H9 (cell line): ENCODE results near the gene MARCHF10. TPM values are rescaled to one million over a fixed set of nuclear protein-coding genes. Genes with fewer than 3 reads are reported as not detected.

ENCODE experiments used
- DNase-seq: peaks from one replicate; pipeline ENCODE4 v3.0.0-alpha.2; 2017
- H2AFZ ChIP-seq: one replicate; pipeline ENCODE4 v1.6.1; 2013; ENCODE audit warnings: mild to moderate bottlenecking, low read length, control low read depth, moderate library complexity
- H2AK5ac ChIP-seq: 2 replicates; pipeline ENCODE4 v1.6.1; 2013; ENCODE audit warnings: low read length, control low read depth, mixed read lengths; ENCODE audit not compliant: insufficient read length
- H2BK120ac ChIP-seq: one replicate; pipeline ENCODE4 v1.6.1; 2013; ENCODE audit warnings: low read depth, mild to moderate bottlenecking, low read length, control low read depth, inconsistent platforms; ENCODE audit not compliant: poor library complexity, severe bottlenecking
- H2BK12ac ChIP-seq: 2 replicates; pipeline ENCODE4 v1.6.1; 2013; ENCODE audit warnings: low read length, control low read depth, mixed read lengths, low read depth; ENCODE audit not compliant: insufficient read length
- H2BK15ac ChIP-seq: 2 replicates; pipeline ENCODE4 v1.6.1; 2013; ENCODE audit warnings: low read depth, low read length, control low read depth
- H2BK20ac ChIP-seq: one replicate; pipeline ENCODE4 v1.6.1; 2013; ENCODE audit warnings: low read depth, mild to moderate bottlenecking, low read length, control low read depth, inconsistent platforms; ENCODE audit not compliant: poor library complexity, severe bottlenecking
- H2BK5ac ChIP-seq: 2 replicates; pipeline ENCODE4 v1.6.1; 2013; ENCODE audit warnings: low read length, control low read depth, mixed read lengths; ENCODE audit not compliant: insufficient read length
- H3K14ac ChIP-seq: 2 replicates; pipeline ENCODE4 v1.6.1; 2013; ENCODE audit warnings: low read length, control low read depth; ENCODE audit not compliant: insufficient read depth
- H3K18ac ChIP-seq: 2 replicates; pipeline ENCODE4 v1.6.1; 2013; ENCODE audit warnings: low read depth, mild to moderate bottlenecking, mixed read lengths, low read length, control low read depth; ENCODE audit not compliant: insufficient read length
- H3K23ac ChIP-seq: 2 replicates; pipeline ENCODE4 v1.6.1; 2013; ENCODE audit warnings: low read length, control low read depth, mixed read lengths, low read depth; ENCODE audit not compliant: insufficient read length
- H3K23me2 ChIP-seq: 2 replicates; pipeline ENCODE4 v1.6.1; 2013; ENCODE audit warnings: low read depth, mild to moderate bottlenecking, mixed read lengths, low read length, control low read depth; ENCODE audit not compliant: insufficient read length, poor library complexity, severe bottlenecking
- H3K27ac ChIP-seq: 2 replicates; pipeline ENCODE4 v1.5.1; 2013; ENCODE audit warnings: low read length, control low read depth, mixed read lengths, low read depth; ENCODE audit not compliant: insufficient read length
- H3K27me3 ChIP-seq: 2 replicates; pipeline ENCODE4 v1.6.1; 2013; ENCODE audit warnings: low read length, control low read depth, inconsistent platforms; ENCODE audit not compliant: insufficient read depth
- H3K4ac ChIP-seq: 2 replicates; pipeline ENCODE4 v1.6.1; 2013; ENCODE audit warnings: low read depth, mild to moderate bottlenecking, control low read depth, inconsistent platforms, low read length, moderate library complexity
- H3K4me1 ChIP-seq: 2 replicates; pipeline ENCODE4 v1.6.1; 2013; ENCODE audit warnings: low read length, control low read depth, inconsistent platforms; ENCODE audit not compliant: insufficient read depth
- H3K4me2 ChIP-seq: 2 replicates; pipeline ENCODE4 v1.6.1; 2013; ENCODE audit warnings: low read length, control low read depth, mixed read lengths; ENCODE audit not compliant: insufficient read length, insufficient read depth
- H3K56ac ChIP-seq: 2 replicates; pipeline ENCODE4 v1.6.1; 2013; ENCODE audit warnings: low read depth, mild to moderate bottlenecking, mixed read lengths, low read length, control low read depth; ENCODE audit not compliant: insufficient read length
- H3K79me1 ChIP-seq: 2 replicates; pipeline ENCODE4 v1.6.1; 2013; ENCODE audit warnings: low read depth, mild to moderate bottlenecking, moderate library complexity, low read length, control low read depth, inconsistent platforms; ENCODE audit not compliant: insufficient read depth, poor library complexity, severe bottlenecking
- H3K79me2 ChIP-seq: 2 replicates; pipeline ENCODE4 v1.6.1; 2013; ENCODE audit warnings: low read length, control low read depth, inconsistent platforms; ENCODE audit not compliant: insufficient read depth
- H3K9ac ChIP-seq: 2 replicates; pipeline ENCODE4 v1.6.1; 2013; ENCODE audit warnings: low read length, control low read depth, mixed read lengths; ENCODE audit not compliant: insufficient read length; ENCODE audit errors: extremely low read depth
- H3K9me3 ChIP-seq: one replicate; pipeline ENCODE4 v1.6.1; 2013; ENCODE audit warnings: low read depth, low read length, inconsistent platforms; ENCODE audit not compliant: control insufficient read depth
- H3T11ph ChIP-seq: one replicate; pipeline ENCODE4 v1.6.1; 2013; ENCODE audit warnings: mild to moderate bottlenecking, low read length, control low read depth, inconsistent platforms
- H4K20me1 ChIP-seq: one replicate; pipeline ENCODE4 v1.6.1; 2013; ENCODE audit not compliant: control insufficient read depth, insufficient read length, insufficient read depth
- H4K5ac ChIP-seq: 2 replicates; pipeline ENCODE4 v1.6.1; 2013; ENCODE audit warnings: low read depth, mild to moderate bottlenecking, mixed read lengths, low read length, control low read depth; ENCODE audit not compliant: insufficient read length
- H4K8ac ChIP-seq: replicated peaks from 2 replicates; pipeline ENCODE4 v1.6.1; 2013; ENCODE audit warnings: low read length, control low read depth, mixed read lengths, low read depth; ENCODE audit not compliant: insufficient read length
- H4K91ac ChIP-seq: 2 replicates; pipeline ENCODE4 v1.6.1; 2013; ENCODE audit warnings: low read depth, mild to moderate bottlenecking, moderate library complexity, mixed read lengths, low read length, control low read depth; ENCODE audit not compliant: insufficient read length
- H3K27ac Mint-ChIP-seq, 3 experiments: 2 replicates in 2 of 3; 3 replicates in 1 of 3; pipeline ENCODE4 v1.8.0; 2020 to 2021; ENCODE audit warnings: mixed read lengths in 3 of 3, mild to moderate bottlenecking in 1 of 3, moderate library complexity in 1 of 3
- H3K27me3 Mint-ChIP-seq: 2 replicates; pipeline ENCODE4 v1.8.0; 2021; ENCODE audit warnings: low read depth, mild to moderate bottlenecking, moderate library complexity, mixed read lengths
- H3K36me3 Mint-ChIP-seq, 3 experiments: 2 replicates in 2 of 3; 3 replicates in 1 of 3; pipeline ENCODE4 v1.8.0; 2020 to 2021; ENCODE audit warnings: low read depth in 3 of 3, mixed read lengths in 3 of 3; ENCODE audit not compliant: insufficient read depth in 1 of 3
- H3K4me1 Mint-ChIP-seq, 2 experiments: 2 replicates each; pipeline ENCODE4 v1.8.0; 2020; ENCODE audit warnings: mixed read lengths in 2 of 2
- H3K4me3 Mint-ChIP-seq, 2 experiments: 2 replicates in 1 of 2; 3 replicates in 1 of 2; pipeline ENCODE4 v1.8.0; 2020 to 2021; ENCODE audit warnings: mild to moderate bottlenecking in 2 of 2, mixed read lengths in 2 of 2, moderate library complexity in 1 of 2
- H3K9me3 Mint-ChIP-seq, 2 experiments: 2 replicates in 1 of 2; 3 replicates in 1 of 2; pipeline ENCODE4 v1.8.0; 2020; ENCODE audit warnings: mild to moderate bottlenecking in 2 of 2, mixed read lengths in 2 of 2, moderate library complexity in 1 of 2
- CTCF ChIP-seq: fragments of 200-600 bp; sonication (generic); conservative IDR thresholded peaks from 3 replicates; pipeline ENCODE4 v1.8.0; 2021; ENCODE audit warnings: antibody characterized with exemption, mild to moderate bottlenecking
- WGBS: extraction: QIAGEN DNeasy Blood & Tissue Kit; methylation state at CpG from one replicate; pipeline ENCODE4 v1.1.7; 2013; ENCODE audit warnings: missing lambda C conversion rate, low lambda C conversion rate, mixed read lengths; ENCODE audit not compliant: insufficient read length; ENCODE audit errors: extremely low coverage; 5-methylcytosine and 5-hydroxymethylcytosine counted together
- total RNA-seq: library from RNA; stranded (reverse); gene quantifications from 2 replicates; pipeline ENCODE4 v1.2.1, GENCODE V29; 2021

The MARCHF10 gene
- total RNA-seq, 1 experiment from 2014 or later = not detected

DNA sequence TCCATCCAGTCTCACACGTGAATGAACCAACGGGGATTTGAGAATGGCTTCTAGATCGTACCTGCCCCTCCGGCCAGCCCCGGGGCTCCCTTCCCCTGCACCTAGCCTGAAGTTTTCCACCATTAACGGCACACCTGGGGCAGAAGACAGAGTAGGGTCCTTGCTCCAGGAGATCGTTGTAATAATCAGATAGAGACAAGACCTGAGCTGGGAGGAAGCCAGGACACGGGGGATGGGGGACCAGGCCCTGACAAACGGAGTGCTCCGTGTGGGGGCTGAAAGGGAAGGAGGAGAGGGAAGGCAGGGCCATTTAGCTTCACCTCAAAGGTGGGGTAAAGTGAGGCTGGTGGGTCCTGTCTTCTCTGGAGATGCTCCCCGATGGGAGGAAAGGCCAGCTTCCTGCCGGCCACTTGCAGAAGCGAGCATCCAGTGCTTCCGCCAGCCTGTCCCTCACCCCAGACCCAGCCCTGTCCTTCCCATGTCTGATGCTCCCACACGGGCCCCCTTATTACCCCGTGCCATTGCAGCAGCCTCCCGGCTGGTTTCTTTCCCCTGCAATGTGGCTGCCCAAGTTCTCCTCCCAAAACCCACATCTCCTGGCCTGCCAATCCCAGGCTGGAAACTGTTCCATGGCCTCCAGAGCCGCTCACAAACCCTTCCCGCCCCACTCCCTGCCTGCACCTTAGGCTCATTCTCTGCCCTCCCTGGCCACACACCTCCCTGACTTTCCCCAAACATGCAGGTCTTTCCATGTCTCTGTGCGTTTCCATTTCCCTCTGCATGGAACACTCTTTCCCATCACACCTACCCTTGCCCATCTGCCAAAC, 101.3 kb downstream of the MARCHF10 start:
- H4K91ac ChIP-seq = no peak overlapping the region
- H4K20me1 ChIP-seq = no peaks in the 10 kb centered on the region
- peak overlapping the region; percentile 83 to 90 for H3K4me3 Mint-ChIP-seq
- peak overlapping the region in 1 of 3 experiments; percentile 85; a peak in 2 of 7 replicates for H3K27ac Mint-ChIP-seq
- H3K23me2 ChIP-seq = peaks cover 17% of the 10 kb centered on the region
- H3K79me2 ChIP-seq = no peaks in the 10 kb centered on the region
- peaks cover 36 to 40% of the 10 kb centered on the region in 2 experiments for H3K4me1 Mint-ChIP-seq
- H3T11ph ChIP-seq = no peak overlapping the region
- no peak overlapping the region for H3K27ac ChIP-seq
- TF ChIP-seq CTCF = no peak
- peaks cover 16 to 27% of the 10 kb centered on the region in 2 experiments for H3K9me3 Mint-ChIP-seq
- H3K18ac ChIP-seq = no peak overlapping the region
- H2BK5ac ChIP-seq = no peak overlapping the region
- no peak overlapping the region for H2BK20ac ChIP-seq
- H3K9me3 ChIP-seq = no peaks in the 10 kb centered on the region
- no peaks in the 10 kb centered on the region for H3K79me1 ChIP-seq
- no peaks in the 10 kb centered on the region; the same call in 1 of the 2 replicates for H3K27me3 ChIP-seq
- H2AK5ac ChIP-seq = no peak overlapping the region
- no CpG with 5 or more reads among the region's 20 CpGs for WGBS
- peaks cover 5% of the 10 kb centered on the region for H3K4me1 ChIP-seq
- no peak overlapping the region for H3K14ac ChIP-seq
- H3K23ac ChIP-seq = no peak overlapping the region
- no peak overlapping the region for H4K8ac ChIP-seq
- H2BK12ac ChIP-seq = no peak overlapping the region
- peaks cover 7 to 24% (median 21%) of the 10 kb centered on the region in 3 experiments for H3K36me3 Mint-ChIP-seq
- H3K4me2 ChIP-seq = no peak overlapping the region
- no peak overlapping the region for H2AFZ ChIP-seq
- no peak overlapping the region for H2BK15ac ChIP-seq
- DNase-seq = peak; percentile 26
- H3K56ac ChIP-seq = no peak overlapping the region
- no peak overlapping the region for H3K4ac ChIP-seq
- H3K9ac ChIP-seq = no peak overlapping the region
- peaks cover 40% of the 10 kb centered on the region for H3K27me3 Mint-ChIP-seq
- no peak overlapping the region for H4K5ac ChIP-seq
- no peak overlapping the region for H2BK120ac ChIP-seq
